Left ventricle myocardium inferior (tissue), 1 donor: ENCODE data around the gene ACBD6. TPM values are rescaled to one million over a fixed set of nuclear protein-coding genes. Genes with fewer than 3 reads are reported as not detected.

Experiments
- DNase-seq: peaks from one replicate; pipeline ENCODE4 v3.0.0-alpha.2; 2020
- H3K27ac ChIP-seq: fragments of 200-600 bp; replicated peaks from 2 replicates; pipeline ENCODE4 v1.8.0; 2021
- H3K27me3 ChIP-seq: fragments of 200-600 bp; 2 replicates; pipeline ENCODE4 v1.8.0; 2021; ENCODE audit warnings: low read depth
- H3K36me3 ChIP-seq: fragments of 200-600 bp; 2 replicates; pipeline ENCODE4 v1.8.0; 2021
- H3K4me1 ChIP-seq: fragments of 200-600 bp; 2 replicates; pipeline ENCODE4 v1.8.0; 2021
- H3K4me3 ChIP-seq: fragments of 200-600 bp; 2 replicates; pipeline ENCODE4 v1.8.0; 2021; ENCODE audit warnings: mild to moderate bottlenecking, moderate library complexity
- H3K9me3 ChIP-seq: fragments of 200-600 bp; replicated peaks from 2 replicates; pipeline ENCODE4 v1.8.0; 2021
- CTCF ChIP-seq: fragments of 200-600 bp; IDR thresholded peaks from 2 replicates; pipeline ENCODE4 v1.8.0; 2021; ENCODE audit warnings: antibody characterized with exemption, mild to moderate bottlenecking, borderline replicate concordance
- intact Hi-C: fragments of 100-400 bp; cut with micrococcal nuclease; formaldehyde crosslinking; loops from one replicate; pipeline ENCODE4 v1.11.0; 2022
- total RNA-seq: library from RNA; stranded (reverse); fragmentation: NEBNext Ultra II Directional; extraction: Animal tissue kit (Norgen Biotek cat#: 25700); gene quantifications from one replicate; pipeline ENCODE4 v1.2.1, GENCODE V29; 2021
- donor health status: DM: no; HTN: yes; CAD: no; lungs with severe emphysema.

ACBD6 gene
- total RNA-seq, 1 donor from 2014 or later: 18.2 TPM

- H3K27ac ChIP-seq: no peak overlapping the region
- peaks cover 14% of the 10 kb centered on the region for H3K36me3 ChIP-seq
- H3K27me3 ChIP-seq: no peaks in the 10 kb centered on the region
- no peak overlapping the region for H3K4me3 ChIP-seq
- intact Hi-C loops: no loop called here
- peaks cover 77% of the 10 kb centered on the region for H3K9me3 ChIP-seq
- TF ChIP-seq CTCF: no peak
- no peak for DNase-seq
- no peaks in the 10 kb centered on the region for H3K4me1 ChIP-seq
Measured at GRCh38 chr1:180380259-180381183, 121.9 kb downstream of the ACBD6 start.

GRCh38 chr1:180376800-180377199 is 125.6 kb downstream of the ACBD6 start:
- H3K27ac ChIP-seq: no peak overlapping the region
- peaks cover 40% of the 10 kb centered on the region for H3K9me3 ChIP-seq
- DNase-seq: no peak
- H3K27me3 ChIP-seq: no peaks in the 10 kb centered on the region
- H3K4me1 ChIP-seq: no peaks in the 10 kb centered on the region
- H3K36me3 ChIP-seq: peaks cover 14% of the 10 kb centered on the region
- no peak for TF ChIP-seq CTCF
- intact Hi-C loops: no loop called here
- H3K4me3 ChIP-seq: no peak overlapping the region

GRCh38 chr1:180376253-180376652 is 126.1 kb downstream of the ACBD6 start:
- Histone ChIP-seq H3K4me1 (no peaks in the 10 kb centered on the region), H3K27ac (no peak overlapping the region), H3K27me3 (no peaks in the 10 kb centered on the region), H3K9me3 (peaks cover 35% of the 10 kb centered on the region), H3K36me3 (peaks cover 14% of the 10 kb centered on the region), H3K4me3 (no peak overlapping the region)
- intact Hi-C loops: no loop called here
- no peak for DNase-seq
- TF ChIP-seq CTCF: no peak

- intact Hi-C loops: no loop called here
- TF ChIP-seq CTCF: no peak
- Histone ChIP-seq H3K36me3 (no peaks in the 10 kb centered on the region), H3K27ac (no peak overlapping the region), H3K4me3 (no peak overlapping the region), H3K4me1 (no peaks in the 10 kb centered on the region), H3K27me3 (no peaks in the 10 kb centered on the region), H3K9me3 (peaks cover 5% of the 10 kb centered on the region)
- no peak for DNase-seq
Measured at GRCh38 chr1:180372728-180373127, 129.6 kb downstream of the ACBD6 start.

- no peaks in the 10 kb centered on the region for H3K4me1 ChIP-seq
- H3K27ac ChIP-seq: no peak overlapping the region
- no peak for TF ChIP-seq CTCF
- H3K9me3 ChIP-seq: peaks cover 4% of the 10 kb centered on the region
- no peaks in the 10 kb centered on the region for H3K27me3 ChIP-seq
- H3K36me3 ChIP-seq: no peaks in the 10 kb centered on the region
- no peak overlapping the region for H3K4me3 ChIP-seq
- no peak for DNase-seq
- intact Hi-C loops: no loop called here
Measured at GRCh38 chr1:180370597-180370996, 131.8 kb downstream of the ACBD6 start.
